Kidney glomerular epithelial cell (primary cell): Measurements from ENCODE around the gene GLIS2.
A peak's percentile ranks its signal among the peaks of the same experiment; 100 is the strongest.

Experiments used
- DNase-seq: peaks from one replicate; lab custom pipeline; 2025; lab: John Stamatoyannopoulos, UW

GLIS2 gene

GRCh38 chr16:4371357-4372000 is 55.6 kb downstream of the GLIS2 start, which contains the start of gene VASN:
Gene VASN (plus strand): TSS chr16:4371848. CDS start chr16:4380878, 9,030 bp downstream.
- peak; percentile 23 for DNase-seq

DNA sequence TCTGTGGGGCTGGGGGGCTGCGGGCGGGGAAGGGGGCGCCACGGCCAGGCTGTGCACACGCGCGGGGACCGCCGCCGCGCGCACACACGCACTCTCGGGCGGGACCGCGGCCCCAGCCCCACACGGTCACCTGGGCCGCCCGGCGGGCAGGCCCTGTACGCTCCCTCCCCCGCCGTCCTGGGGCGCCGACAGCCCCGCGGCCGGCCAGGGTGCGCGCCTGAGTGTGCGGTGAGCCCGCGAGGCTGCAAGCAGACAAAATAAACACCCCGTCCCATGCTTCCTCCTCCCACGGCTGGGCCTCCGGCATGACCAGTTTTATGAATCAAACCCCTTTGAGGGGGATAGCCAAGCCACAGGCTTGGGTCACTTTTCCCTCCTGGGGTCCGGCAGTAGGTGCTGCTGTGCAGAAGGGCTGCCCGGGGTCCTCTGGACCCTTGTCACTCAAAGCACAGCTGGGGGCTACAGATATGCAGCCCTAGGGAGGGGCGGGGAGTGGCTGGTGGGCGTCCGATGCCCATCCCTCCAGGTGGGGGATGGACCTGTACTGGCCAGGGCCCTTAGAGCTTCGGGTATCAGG is 56.2 kb downstream of the GLIS2 start:
- no peak for DNase-seq

DNA sequence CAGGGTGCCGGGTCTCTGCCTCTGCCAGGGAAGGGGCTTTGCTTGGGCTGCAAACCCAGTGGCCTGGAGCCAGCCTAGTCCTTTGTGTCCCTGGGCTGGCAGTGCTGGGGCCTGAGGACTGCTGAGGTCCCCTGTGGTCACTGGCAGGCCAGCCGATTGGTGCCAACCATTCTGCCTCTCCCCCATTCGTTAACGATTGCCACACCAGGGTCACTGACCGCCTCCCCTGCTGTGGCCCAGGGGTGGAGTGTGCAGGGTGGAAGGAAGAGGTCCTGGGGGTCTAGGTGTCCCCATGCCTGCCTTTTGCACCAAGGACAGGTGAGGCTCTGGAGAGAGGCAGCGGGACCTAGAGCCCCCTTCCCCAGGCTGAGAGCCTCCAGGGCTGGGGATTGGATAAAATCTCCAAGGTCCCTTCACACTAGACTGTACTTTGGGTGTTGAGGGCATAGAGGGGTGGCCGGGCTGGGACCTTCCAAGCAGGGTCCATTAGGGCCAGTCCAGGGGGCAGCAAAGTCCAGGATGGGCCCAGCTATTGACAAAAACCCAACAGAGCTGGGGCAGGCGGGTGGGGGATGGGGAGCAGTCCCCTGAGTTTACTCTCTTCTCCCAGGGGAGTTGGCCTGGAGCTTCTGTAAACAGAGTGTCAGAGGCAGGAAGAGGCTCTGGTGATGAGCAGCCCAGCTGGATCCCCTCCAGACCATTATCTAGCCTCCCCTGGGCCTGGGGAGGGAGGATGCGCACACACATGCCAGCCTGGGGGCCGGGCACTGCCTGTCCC is 56.9 kb downstream of the GLIS2 start:
- peak; percentile 52 for DNase-seq

DNA sequence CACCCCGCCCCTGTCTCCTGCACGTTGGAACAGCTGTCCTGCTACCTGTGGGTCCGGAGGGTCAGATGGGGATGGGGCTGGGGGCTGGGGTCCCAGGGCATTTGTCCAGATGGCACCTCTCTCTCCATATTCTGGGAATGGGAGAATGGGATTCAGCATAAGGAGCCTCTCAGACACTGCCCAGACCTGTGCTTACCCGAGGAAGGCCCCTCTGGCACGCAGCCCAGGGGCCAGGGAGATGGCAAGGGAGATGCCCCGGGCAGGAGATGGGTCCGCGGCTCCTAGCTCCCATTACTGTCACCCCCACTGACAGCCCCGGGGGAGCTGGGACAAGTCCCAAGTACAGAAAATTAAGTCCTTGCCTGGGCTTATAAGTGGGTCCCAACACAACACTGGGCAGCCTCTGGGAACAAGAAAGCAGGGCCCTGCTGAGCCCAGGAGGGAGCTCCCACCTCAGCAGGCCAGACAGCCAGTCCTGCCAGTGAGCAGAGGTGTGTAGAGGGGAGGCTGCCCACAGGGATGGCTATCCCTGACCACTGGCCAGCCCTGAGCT is 57.6 kb downstream of the GLIS2 start:
- no peak for DNase-seq

GRCh38 chr16:4373909-4374742 is 58.3 kb downstream of the GLIS2 start:
- DNase-seq, result peak; percentile 76

DNA sequence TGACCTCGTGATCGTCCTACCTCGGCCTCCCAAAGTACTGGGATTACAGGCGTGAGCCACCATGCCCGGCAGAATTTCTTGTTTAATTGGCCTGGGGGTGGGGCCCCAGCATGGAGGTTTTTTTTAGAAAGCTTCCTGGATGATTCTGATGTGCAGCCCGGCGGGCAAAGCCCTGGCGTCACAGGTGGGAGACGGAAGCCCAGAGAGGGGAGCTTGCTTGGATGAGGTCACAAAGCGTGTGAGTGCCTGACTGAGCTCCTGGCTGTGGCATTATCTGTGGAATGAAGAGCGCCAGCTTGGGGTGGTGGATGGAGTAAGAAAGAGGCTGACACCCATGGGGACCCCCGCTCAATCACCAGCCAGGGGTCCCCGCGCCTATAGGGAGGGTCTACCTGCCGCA is 59.9 kb downstream of the GLIS2 start:
- peak; percentile 10 for DNase-seq

GRCh38 chr16:4376126-4376892 is 60.4 kb downstream of the GLIS2 start:
- peak; percentile 58 for DNase-seq

DNA sequence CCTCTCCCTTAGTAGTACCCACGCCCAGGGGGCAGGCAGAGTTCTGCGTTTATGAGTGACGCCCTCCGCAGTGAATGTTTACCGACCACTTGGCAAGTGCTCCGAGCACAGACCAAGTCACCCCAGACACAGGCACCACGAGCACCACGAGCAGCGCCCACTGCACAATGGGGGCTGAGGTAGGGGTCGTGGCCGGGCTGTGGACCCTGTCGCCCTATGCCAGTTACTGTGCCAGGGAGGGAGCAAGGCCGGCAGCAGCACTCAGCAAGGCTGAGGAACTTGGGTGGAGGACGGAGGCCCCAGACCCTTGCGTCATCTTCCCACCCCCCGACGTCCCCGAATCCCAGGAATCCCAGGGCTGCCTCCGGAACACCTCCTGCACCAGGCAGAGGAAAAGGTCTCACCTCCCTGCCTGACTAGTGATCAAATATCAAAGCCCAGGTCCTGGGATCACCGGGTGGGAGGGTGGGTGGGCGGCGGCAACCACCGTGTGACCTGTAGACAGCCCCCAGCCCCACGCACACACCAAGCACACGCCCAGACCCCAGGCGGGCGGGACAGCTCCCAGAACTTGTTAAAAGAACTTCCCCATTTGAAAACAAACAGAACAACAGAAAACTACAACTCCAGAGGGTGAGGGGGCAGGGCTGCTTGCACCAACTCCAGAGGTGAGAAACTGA is 61.2 kb downstream of the GLIS2 start:
- DNase-seq, result no peak

DNA sequence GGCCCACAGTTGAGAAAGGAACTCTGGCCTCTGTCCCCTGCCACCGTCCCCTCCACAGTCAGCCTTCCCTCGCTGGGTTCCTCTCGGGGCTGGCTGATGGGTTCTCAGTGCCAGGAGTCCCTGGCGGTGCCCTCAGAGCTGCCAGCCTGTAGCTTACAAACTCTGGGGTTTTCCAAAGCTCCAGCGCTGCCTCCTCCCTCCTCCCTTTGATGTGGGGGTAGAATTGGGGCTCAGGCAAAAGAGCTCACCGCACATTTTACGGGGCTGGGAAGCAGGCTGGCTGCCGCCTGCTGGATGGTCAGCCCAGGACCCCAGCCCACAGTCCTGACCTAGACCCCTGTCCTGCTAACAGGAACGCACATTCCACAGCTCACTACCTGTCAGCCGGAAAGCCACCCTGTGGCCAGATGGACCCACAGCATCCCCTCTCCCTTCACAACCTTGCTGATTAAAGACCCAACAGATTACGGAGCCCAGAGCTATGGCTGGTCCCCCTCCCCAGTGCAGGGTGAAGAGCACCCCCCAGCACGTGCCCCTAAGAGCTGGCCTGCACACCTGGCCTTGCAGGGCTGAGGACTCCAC is 61.8 kb downstream of the GLIS2 start:
- DNase-seq, result no peak

DNA sequence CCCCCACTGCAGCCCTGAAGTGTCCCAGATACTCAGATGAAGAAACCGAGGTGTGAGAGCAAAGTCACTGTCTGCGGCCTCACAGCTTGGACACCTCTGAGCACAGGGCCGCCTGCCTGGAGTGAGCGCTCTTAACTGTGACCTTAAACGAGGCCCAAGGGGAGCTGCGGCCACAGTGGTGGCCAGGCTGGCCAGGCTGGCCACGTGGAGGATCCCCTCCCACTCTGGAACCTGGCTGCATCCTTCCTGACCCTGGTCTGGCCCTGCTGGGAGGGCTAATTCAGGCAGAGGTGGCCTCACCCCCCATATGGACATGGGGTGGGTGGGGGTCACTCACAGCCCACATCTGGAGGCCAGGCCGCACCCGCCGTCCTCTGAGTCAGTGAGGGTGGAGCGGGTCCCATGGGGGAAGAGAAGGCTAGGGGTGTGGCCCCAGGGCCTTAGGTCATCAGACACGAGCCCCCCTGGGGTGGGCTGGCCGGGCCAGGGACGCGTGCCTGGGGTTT is 62.3 kb downstream of the GLIS2 start:
- no peak for DNase-seq

- no peak for DNase-seq
Observed at GRCh38 chr16:4378999-4379690, 63.3 kb downstream of the GLIS2 start.

- DNase-seq, result peak; percentile 65
Observed at GRCh38 chr16:4380119-4381063, 64.5 kb downstream of the GLIS2 start.

- DNase-seq, result no peak
Observed at GRCh38 chr16:4381072-4381934, 65.4 kb downstream of the GLIS2 start.

GRCh38 chr16:4381935-4382794 is 66.3 kb downstream of the GLIS2 start:
- no peak for DNase-seq

DNA sequence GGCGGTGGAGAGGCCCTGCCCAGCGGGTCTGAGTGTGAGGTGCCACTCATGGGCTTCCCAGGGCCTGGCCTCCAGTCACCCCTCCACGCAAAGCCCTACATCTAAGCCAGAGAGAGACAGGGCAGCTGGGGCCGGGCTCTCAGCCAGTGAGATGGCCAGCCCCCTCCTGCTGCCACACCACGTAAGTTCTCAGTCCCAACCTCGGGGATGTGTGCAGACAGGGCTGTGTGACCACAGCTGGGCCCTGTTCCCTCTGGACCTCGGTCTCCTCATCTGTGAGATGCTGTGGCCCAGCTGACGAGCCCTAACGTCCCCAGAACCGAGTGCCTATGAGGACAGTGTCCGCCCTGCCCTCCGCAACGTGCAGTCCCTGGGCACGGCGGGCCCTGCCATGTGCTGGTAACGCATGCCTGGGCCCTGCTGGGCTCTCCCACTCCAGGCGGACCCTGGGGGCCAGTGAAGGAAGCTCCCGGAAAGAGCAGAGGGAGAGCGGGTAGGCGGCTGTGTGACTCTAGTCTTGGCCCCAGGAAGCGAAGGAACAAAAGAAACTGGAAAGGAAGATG is 67.0 kb downstream of the GLIS2 start:
- DNase-seq, result no peak
